Thymus (tissue), 11 donors: ENCODE data around the gene AGPAT2. TPM values are rescaled to one million over a fixed set of nuclear protein-coding genes. Genes with fewer than 3 reads are reported as not detected.

ENCODE experiments used
- DNase-seq, 9 donors: peaks; one replicate each; pipeline ENCODE4 v3.0.0-alpha.2; 2013; ENCODE audit warnings: low spot score in 9 of 9, low read depth in 6 of 9, missing footprints in 1 of 9
- H3K27ac ChIP-seq, 2 donors: one replicate each; pipeline ENCODE4 v1.5.1; 2013; ENCODE audit warnings: control low read depth in 1 of 2, low read depth in 1 of 2, low read length in 1 of 2, mild to moderate bottlenecking in 1 of 2, moderate library complexity in 1 of 2
- H3K27me3 ChIP-seq, 2 donors: one replicate each; pipeline ENCODE4 v1.5.1; 2013; ENCODE audit warnings: low read length in 1 of 2; ENCODE audit not compliant: control insufficient read depth in 2 of 2, insufficient read depth in 1 of 2
- H3K36me3 ChIP-seq, 2 donors: one replicate each; pipeline ENCODE4 v1.5.1; 2013; ENCODE audit warnings: low read length in 1 of 2, mild to moderate bottlenecking in 1 of 2, moderate library complexity in 1 of 2; ENCODE audit not compliant: control insufficient read depth in 2 of 2, insufficient read depth in 2 of 2
- H3K4me1 ChIP-seq, 2 donors: one replicate each; pipeline ENCODE4 v1.5.1; 2013; ENCODE audit warnings: low read length in 2 of 2; ENCODE audit not compliant: control insufficient read depth in 2 of 2, insufficient read depth in 2 of 2
- H3K4me3 ChIP-seq, 2 donors: one replicate each; pipeline ENCODE4 v1.5.1; 2013; ENCODE audit warnings: low read length in 2 of 2, control low read depth in 1 of 2, mild to moderate bottlenecking in 1 of 2
- H3K9me3 ChIP-seq, 2 donors: one replicate each; pipeline ENCODE4 v1.5.1; 2013; ENCODE audit warnings: low read length in 1 of 2, mild to moderate bottlenecking in 1 of 2; ENCODE audit not compliant: control insufficient read depth in 2 of 2, insufficient read depth in 1 of 2
- WGBS: extraction: QIAGEN DNeasy Blood & Tissue Kit; methylation state at CpG from one replicate; pipeline ENCODE4 v1.1.7; 2013; 5-methylcytosine and 5-hydroxymethylcytosine counted together
- polyA plus RNA-seq: library from polyadenylated mRNA; stranded (reverse); fragments of 200-250 nt; gene quantifications from one replicate; pipeline ENCODE4 v1.2.3, GENCODE V29; 2013
- total RNA-seq: library from RNA; stranded (reverse); fragments of 120-200 nt; gene quantifications from one replicate; pipeline ENCODE4 v1.2.4, GENCODE V29; 2013
- donor health status: healthy.

The AGPAT2 gene
- total and polyA plus RNA-seq, 2 donors, result 8.2 to 28.8 TPM

- Histone ChIP-seq H3K27me3 (peaks cover 35 to 46% of the 10 kb centered on the region in 2 donors), H3K4me1 (peaks cover 4 to 13% of the 10 kb centered on the region in 2 donors), H3K9me3 (no peaks in the 10 kb centered on the region), H3K27ac (no peak overlapping the region), H3K36me3 (no peaks in the 10 kb centered on the region), H3K4me3 (no peak overlapping the region)
- no peak for DNase-seq
- 94% methylated on average over 23 of the region's 23 CpGs for WGBS
These were observed 18.1 kb downstream of the AGPAT2 start for GRCh38 chr9:136668983-136669790.

- H3K4me3 ChIP-seq, result no peak overlapping the region
- 87% methylated on average over 40 of the region's 40 CpGs for WGBS
- H3K4me1 ChIP-seq, result peaks cover 4 to 11% of the 10 kb centered on the region in 2 donors
- peaks cover 41 to 57% of the 10 kb centered on the region in 2 donors for H3K27me3 ChIP-seq
- no peaks in the 10 kb centered on the region for H3K9me3 ChIP-seq
- no peak overlapping the region for H3K27ac ChIP-seq
- DNase-seq, result no peak
- no peaks in the 10 kb centered on the region for H3K36me3 ChIP-seq
These were observed 19.1 kb downstream of the AGPAT2 start for GRCh38 chr9:136667940-136668760.

- no peaks in the 10 kb centered on the region for H3K9me3 ChIP-seq
- peaks cover 4 to 11% of the 10 kb centered on the region in 2 donors for H3K4me1 ChIP-seq
- DNase-seq, result no peak
- H3K36me3 ChIP-seq, result no peaks in the 10 kb centered on the region
- H3K27ac ChIP-seq, result no peak overlapping the region
- no peak overlapping the region for H3K4me3 ChIP-seq
- 89% methylated on average over 21 of the region's 21 CpGs for WGBS
- peaks cover 42 to 64% of the 10 kb centered on the region in 2 donors for H3K27me3 ChIP-seq
These were observed 19.9 kb downstream of the AGPAT2 start for GRCh38 chr9:136667214-136667939.

GRCh38 chr9:136666372-136667213 is 20.7 kb downstream of the AGPAT2 start:
- Histone ChIP-seq H3K36me3 (no peaks in the 10 kb centered on the region), H3K4me3 (peak overlapping the region in 1 of 2 donors; percentile 55), H3K4me1 (peaks cover 4 to 11% of the 10 kb centered on the region in 2 donors), H3K27ac (no peak overlapping the region), H3K9me3 (no peaks in the 10 kb centered on the region), H3K27me3 (peaks cover 44 to 72% of the 10 kb centered on the region in 2 donors)
- no peak for DNase-seq
- WGBS, result 48% methylated on average over 35 of the region's 35 CpGs

GRCh38 chr9:136665704-136666371 is 21.4 kb downstream of the AGPAT2 start:
- no peak for DNase-seq
- peak overlapping the region in 1 of 2 donors; percentile 55 for H3K4me3 ChIP-seq
- H3K4me1 ChIP-seq, result peaks cover 4 to 11% of the 10 kb centered on the region in 2 donors
- H3K27me3 ChIP-seq, result peaks cover 48 to 80% of the 10 kb centered on the region in 2 donors
- peak overlapping the region in 1 of 2 donors; percentile 18 for H3K27ac ChIP-seq
- whole genome bisulfite sequencing, result under 1% methylated on average over 109 of the region's 109 CpGs
- no peaks in the 10 kb centered on the region for H3K36me3 ChIP-seq
- no peaks in the 10 kb centered on the region for H3K9me3 ChIP-seq

GRCh38 chr9:136665111-136665703 is 22.1 kb downstream of the AGPAT2 start:
- peaks cover 53 to 84% of the 10 kb centered on the region in 2 donors for H3K27me3 ChIP-seq
- no peak for DNase-seq
- peak overlapping the region in 1 of 2 donors; percentile 55 for H3K4me3 ChIP-seq
- H3K9me3 ChIP-seq, result no peaks in the 10 kb centered on the region
- H3K36me3 ChIP-seq, result no peaks in the 10 kb centered on the region
- H3K4me1 ChIP-seq, result peaks cover 4 to 11% of the 10 kb centered on the region in 2 donors
- WGBS, result 7% methylated on average over 49 of the region's 49 CpGs
- H3K27ac ChIP-seq, result no peak overlapping the region

GRCh38 chr9:136664000-136664915 is 23.0 kb downstream of the AGPAT2 start:
- Histone ChIP-seq H3K36me3 (no peaks in the 10 kb centered on the region), H3K27me3 (peaks cover 63 to 88% of the 10 kb centered on the region in 2 donors), H3K9me3 (peaks cover 0 to 2% of the 10 kb centered on the region in 2 donors), H3K27ac (peak overlapping the region in 1 of 2 donors; percentile 4), H3K4me3 (no peak overlapping the region), H3K4me1 (peaks cover 4 to 14% of the 10 kb centered on the region in 2 donors)
- DNase-seq, result no peak
- 92% methylated on average over 27 of the region's 27 CpGs for WGBS
